Ovary (tissue), 9 donors: Measurements from ENCODE around the gene HNRNPA1. TPM values are rescaled to one million over a fixed set of nuclear protein-coding genes. Genes with fewer than 3 reads are reported as not detected.
"Not testable (repeated sequence)": the region's sequence is repeated elsewhere in the genome, so short reads cannot be mapped to it uniquely, and the experiment has no call there.

Experiments
- DNase-seq, 5 donors: peaks; one replicate each; pipeline ENCODE4 v3.0.0-alpha.2; 2019 to 2020
- H3K27ac ChIP-seq, 2 donors: fragments of 200-600 bp; one replicate each; pipeline versions ENCODE4 v1.5.1 to v1.8.0; 2019 to 2022
- H3K27me3 ChIP-seq: fragments of 200-600 bp; one replicate; pipeline ENCODE4 v1.8.0; 2022
- H3K36me3 ChIP-seq: fragments of 200-600 bp; sonication (generic); one replicate; pipeline ENCODE4 v1.5.1; 2019
- H3K4me1 ChIP-seq: one replicate; pipeline ENCODE4 v1.8.1; 2013; ENCODE audit warnings: mild to moderate bottlenecking, moderate library complexity; ENCODE audit not compliant: insufficient read depth
- H3K4me3 ChIP-seq: fragments of 200-600 bp; sonication (generic); one replicate; pipeline ENCODE4 v1.5.1; 2017
- H3K9me3 ChIP-seq, 2 donors: fragments of 200-600 bp in 1 of 2; sonication (generic) in 1 of 2; one replicate each; pipeline versions ENCODE4 v1.5.1 to v1.8.1; 2013 to 2019; ENCODE audit warnings: mild to moderate bottlenecking in 1 of 2, moderate library complexity in 1 of 2
- CTCF ChIP-seq, 3 donors: fragments of 450-650 bp in 2 of 3; fragments of 200-600 bp in 1 of 3; IDR thresholded peaks; one replicate each; pipeline versions ENCODE4 v1.5.1 to v1.8.0; 2016 to 2022; ENCODE audit warnings: antibody characterized with exemption in 3 of 3, mild to moderate bottlenecking in 1 of 3
- EP300 ChIP-seq: sonication (generic); formaldehyde crosslinking; IDR thresholded peaks from one replicate; pipeline ENCODE4 v1.6.1; 2017; ENCODE audit warnings: antibody characterized with exemption
- POLR2A ChIP-seq: fragments of 450-650 bp; IDR thresholded peaks from one replicate; pipeline ENCODE4 v1.6.1; 2017; ENCODE audit warnings: antibody characterized with exemption, mild to moderate bottlenecking, moderate library complexity
- WGBS, 3 donors: extraction: QIAGEN DNeasy Blood & Tissue Kit in 1 of 3; methylation state at CpG; one replicate each; pipeline versions ENCODE4 v1.1.5 to v1.1.7; 2013 to 2017; 5-methylcytosine and 5-hydroxymethylcytosine counted together
- intact Hi-C, 4 donors: fragments of 100-400 bp; cut with DNase I; formaldehyde crosslinking; loops; one replicate each; pipeline versions ENCODE4 v1.11.0 to v1.15.1; 2022 to 2023
- polyA plus RNA-seq, 2 donors: library from polyadenylated mRNA; stranded (reverse); fragments of 200-250 nt in 1 of 2; fragments of 350-450 nt in 1 of 2; fragmentation: Illumina TruSeq in 1 of 2; extraction: RNeasy Lipid Tissue Mini Kit (QIAGEN cat#74804) in 1 of 2; gene quantifications; one replicate each; pipeline ENCODE4 v1.2.3, GENCODE V29; 2013 to 2014
- total RNA-seq, 7 donors: library from RNA; depleted of rRNA in 2 of 7; stranded (reverse); fragments of >200 nt in 2 of 7; fragmentation: NEBNext Ultra II Directional in 3 of 7; extraction: Animal tissue kit (Norgen Biotek cat#: 25700) in 3 of 7; gene quantifications; one replicate each; pipeline versions ENCODE4 v1.1.0 to v1.2.4, GENCODE V29; 2016 to 2023
- donor health status: DM: no; HTN: no; CAD: no; lungs with moderate emphysema.
- donor health status: DM: no; HTN: no; CAD: no.
- donor health status: Bipolar disorder and iron deficiency.
- donor health status: DM: yes; HTN: yes; CAD: no.
- donor health status: DM: no; HTN: no; CAD: no.
- donor health status: DM: yes; HTN: yes; CAD: no.

HNRNPA1 gene
- total and polyA plus RNA-seq, 9 donors, result 586 to 2,586 (median 2,385) TPM

- 0% methylated on average over 49 of the region's 49 CpGs for WGBS, 3 donors
- peaks cover 6% of the 10 kb centered on the region for H3K4me1 ChIP-seq
- H3K27ac ChIP-seq, result peak within 1 kb of the TSS; percentile 89 to 96
- H3K9me3 ChIP-seq, result no peaks in the 10 kb centered on the region
- DNase-seq, result peak; percentile 99 to 100 (median 100)
- H3K4me3 ChIP-seq, result peak within 1 kb of the TSS; percentile 65
- intact Hi-C loops, result loop anchor here in 3 of 4 donors (1.0 to 10.0 kb wide), 4 partner anchors 45 to 77 kb away; partner anchors contain the start of gene COPZ1 (in 1 of the 3)
- no peaks in the 10 kb centered on the region for H3K27me3 ChIP-seq
- H3K36me3 ChIP-seq, result no peaks in the 10 kb centered on the region
- TF ChIP-seq CTCF (IDR thresholded peaks at IDR 0.05), result peak in 1 of 3 donors; percentile 8
- peak; percentile 85 for TF ChIP-seq EP300
- TF ChIP-seq POLR2A, result peak; percentile 91
These were observed 676 bp upstream of the HNRNPA1 start, which contains the start of gene CBX5 for GRCh38 chr12:54279632-54280467. Gene CBX5, minus strand, starts transcription at chr12:54280122. Its CDS starts 22,472 bp downstream, at chr12:54257650.

GRCh38 chr12:54281261-54281638 is 724 bp downstream of the HNRNPA1 start:
- peak overlapping the region; percentile 65 for H3K4me3 ChIP-seq
- 0 to 1% (median 0%) methylated on average over 10 of the region's 10 CpGs for WGBS, 3 donors
- not testable (repeated sequence) for H3K4me1 ChIP-seq, H3K36me3 ChIP-seq, H3K9me3 ChIP-seq, H3K27me3 ChIP-seq, DNase-seq
- intact Hi-C loops, result loop anchor here in 2 of 4 donors (5.0 to 10.0 kb wide), 3 partner anchors 56 to 76 kb away; no protein-coding TSS in a partner anchor
- H3K27ac ChIP-seq, result peak overlapping the region; percentile 38 to 96

DNA sequence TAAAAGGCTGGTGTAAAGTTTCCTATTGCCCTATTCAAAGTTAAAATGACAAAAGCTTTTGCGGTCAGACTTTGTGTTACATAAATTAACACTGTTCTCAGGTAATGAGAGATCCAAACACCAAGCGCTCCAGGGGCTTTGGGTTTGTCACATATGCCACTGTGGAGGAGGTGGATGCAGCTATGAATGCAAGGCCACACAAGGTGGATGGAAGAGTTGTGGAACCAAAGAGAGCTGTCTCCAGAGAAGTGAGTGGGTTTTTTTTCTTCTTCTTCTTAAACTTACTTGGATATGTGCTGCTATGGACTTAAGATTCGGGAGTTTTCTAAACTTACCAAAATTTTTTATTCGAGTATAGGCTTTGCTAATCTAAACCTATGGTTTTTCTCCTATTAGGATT is 1.2 kb downstream of the HNRNPA1 start:
- intact Hi-C loops, result loop anchor here in 2 of 4 donors (5.0 to 10.0 kb wide), 3 partner anchors 57 to 76 kb away; no protein-coding TSS in a partner anchor
- H3K4me1 ChIP-seq, H3K27me3 ChIP-seq, H3K9me3 ChIP-seq, H3K36me3 ChIP-seq, DNase-seq: not testable (repeated sequence)
- peak overlapping the region; percentile 65 for H3K4me3 ChIP-seq
- peak overlapping the region; percentile 38 to 96 for H3K27ac ChIP-seq
- 8 to 13% (median 12%) methylated on average over 4 of the region's 4 CpGs for WGBS, 3 donors

- H3K4me1 ChIP-seq, result peaks cover 2% of the 10 kb centered on the region
- H3K4me3 ChIP-seq, result no peak overlapping the region
- TF ChIP-seq EP300, result no peak
- no peak for TF ChIP-seq CTCF (IDR thresholded peaks at IDR 0.05)
- no peak for TF ChIP-seq POLR2A
- no peaks in the 10 kb centered on the region for H3K27me3 ChIP-seq
- WGBS, 3 donors, result 27 to 38% (median 33%) methylated on average over 11 of the region's 11 CpGs
- no peaks in the 10 kb centered on the region for H3K36me3 ChIP-seq
- no peak overlapping the region for H3K27ac ChIP-seq
- intact Hi-C loops, result loop anchor here in 2 of 4 donors (5.0 to 10.0 kb wide), 3 partner anchors 58 to 74 kb away; no protein-coding TSS in a partner anchor
- no peak for DNase-seq
- no peaks in the 10 kb centered on the region for H3K9me3 ChIP-seq
These were observed 2.5 kb downstream of the HNRNPA1 start for GRCh38 chr12:54282949-54283593.

DNA sequence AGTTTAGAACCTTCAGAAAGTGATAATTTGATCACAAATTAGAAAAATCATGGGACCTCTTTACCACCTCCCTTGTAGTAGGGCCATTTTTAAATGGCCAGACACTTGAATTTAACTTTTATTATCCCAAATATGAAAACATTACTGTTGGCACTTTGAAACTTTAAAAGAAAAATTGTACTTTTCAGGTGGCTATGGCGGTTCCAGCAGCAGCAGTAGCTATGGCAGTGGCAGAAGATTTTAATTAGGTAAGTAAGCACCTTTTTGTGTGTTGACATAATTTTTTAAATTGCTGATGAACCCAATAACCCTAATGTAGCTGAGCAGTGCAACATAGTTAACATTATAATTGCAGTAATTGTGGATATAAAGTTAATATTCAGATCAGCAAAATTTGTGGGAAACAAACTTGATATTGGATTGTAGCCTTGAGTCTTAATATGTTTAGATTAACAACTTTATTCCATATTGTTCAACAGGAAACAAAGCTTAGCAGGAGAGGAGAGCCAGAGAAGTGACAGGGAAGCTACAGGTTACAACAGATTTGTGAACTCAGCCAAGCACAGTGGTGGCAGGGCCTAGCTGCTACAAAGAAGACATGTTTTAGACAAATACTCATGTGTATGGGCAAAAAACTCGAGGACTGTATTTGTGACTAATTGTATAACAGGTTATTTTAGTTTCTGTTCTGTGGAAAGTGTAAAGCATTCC is 3.7 kb downstream of the HNRNPA1 start:
- H3K36me3 ChIP-seq, DNase-seq, H3K4me3 ChIP-seq, H3K4me1 ChIP-seq, H3K9me3 ChIP-seq, H3K27me3 ChIP-seq, H3K27ac ChIP-seq: not testable (repeated sequence)
- WGBS, 3 donors, result 23 to 40% (median 37%) methylated on average over 1 to 2 of the region's 2 CpGs
- intact Hi-C loops, result loop anchor here in 2 of 4 donors (5.0 to 10.0 kb wide), 3 partner anchors 59 to 73 kb away; no protein-coding TSS in a partner anchor
